SU-DHL-6 (cell line): Measurements from ENCODE around the gene NTRK1.

ENCODE experiments used
- H2AFZ ChIP-seq: fragments of 200-600 bp; sonication (generic); 2 replicates; pipeline ENCODE4 v1.6.1; 2014; ENCODE audit warnings: low read depth, mild to moderate bottlenecking, moderate library complexity, mixed read lengths, antibody characterized with exemption, low read length; ENCODE audit not compliant: severe bottlenecking
- H3F3A ChIP-seq: fragments of 200-600 bp; shearing (Covaris generic); 2 replicates; pipeline ENCODE4 v1.6.0; 2016; ENCODE audit warnings: antibody characterized with exemption, mild to moderate bottlenecking; ENCODE audit not compliant: insufficient read depth
- H3K27ac ChIP-seq: fragments of 200-600 bp; sonication (generic); 2 replicates; pipeline ENCODE4 v1.5.1; 2016; ENCODE audit warnings: low read depth, mild to moderate bottlenecking, low read length, moderate library complexity, mixed read lengths
- H3K27me3 ChIP-seq: fragments of 200-600 bp; sonication (generic), shearing (Covaris generic); 2 replicates; pipeline ENCODE4 v1.6.0; 2014; ENCODE audit warnings: mild to moderate bottlenecking, low read length
- H3K36me3 ChIP-seq: fragments of 200-600 bp; sonication (generic); 2 replicates; pipeline ENCODE4 v1.6.1; 2014; ENCODE audit warnings: mild to moderate bottlenecking, low read length, mixed read lengths
- H3K4me2 ChIP-seq: fragments of 300-600, 200-600 bp; shearing (Covaris generic), sonication (generic); 2 replicates; pipeline ENCODE4 v1.6.0; 2014; ENCODE audit warnings: low read length, low read depth, mild to moderate bottlenecking; ENCODE audit not compliant: poor library complexity, severe bottlenecking
- H3K4me3 ChIP-seq: fragments of 200-600 bp; sonication (generic); 2 replicates; pipeline ENCODE4 v1.5.1; 2014; ENCODE audit warnings: antibody characterized with exemption, low read length, mild to moderate bottlenecking, mixed read lengths; ENCODE audit not compliant: insufficient read depth, poor library complexity, severe bottlenecking
- H3K79me2 ChIP-seq: fragments of 200-600 bp; sonication (generic); 2 replicates; pipeline ENCODE4 v1.6.1; 2014; ENCODE audit warnings: mild to moderate bottlenecking, low read length, moderate library complexity; ENCODE audit not compliant: insufficient read depth
- H3K9ac ChIP-seq: fragments of 200-600 bp; sonication (generic); 2 replicates; pipeline ENCODE4 v1.7.0; 2014; ENCODE audit warnings: mild to moderate bottlenecking, low read length
- H3K9me2 ChIP-seq: fragments of 200-600 bp; sonication (generic); replicated peaks from 2 replicates; pipeline ENCODE4 v1.6.1; 2014; ENCODE audit warnings: low read length; ENCODE audit not compliant: insufficient read depth
- H3K9me3 ChIP-seq: fragments of 200-600 bp; sonication (generic); 2 replicates; pipeline ENCODE4 v1.6.1; 2014; ENCODE audit warnings: low read length, mixed read lengths; ENCODE audit not compliant: insufficient read depth
- H4K20me1 ChIP-seq: fragments of 200-600 bp; sonication (generic); 2 replicates; pipeline ENCODE4 v1.6.1; 2014; ENCODE audit warnings: low read depth, mild to moderate bottlenecking, antibody characterized with exemption, low read length, moderate library complexity, mixed read lengths
- EZH2phosphoT487 ChIP-seq: fragments of 200-600 bp; sonication (generic), shearing (Covaris generic); conservative IDR thresholded peaks from 2 replicates; pipeline ENCODE4 v1.6.1; 2018; ENCODE audit warnings: mild to moderate bottlenecking, antibody characterized with exemption, low read length, moderate library complexity, mixed read lengths
- TF ChIP-seq, protein P1 (sequence below): fragments of 200-600 bp; sonication (generic); IDR thresholded peaks from one replicate; pipeline ENCODE4 v1.5.1; 2017; ENCODE audit warnings: antibody characterized with exemption, mild to moderate bottlenecking, low read length, moderate library complexity; ENCODE audit not compliant: insufficient read depth, poor library complexity, severe bottlenecking

NTRK1 gene

DNA sequence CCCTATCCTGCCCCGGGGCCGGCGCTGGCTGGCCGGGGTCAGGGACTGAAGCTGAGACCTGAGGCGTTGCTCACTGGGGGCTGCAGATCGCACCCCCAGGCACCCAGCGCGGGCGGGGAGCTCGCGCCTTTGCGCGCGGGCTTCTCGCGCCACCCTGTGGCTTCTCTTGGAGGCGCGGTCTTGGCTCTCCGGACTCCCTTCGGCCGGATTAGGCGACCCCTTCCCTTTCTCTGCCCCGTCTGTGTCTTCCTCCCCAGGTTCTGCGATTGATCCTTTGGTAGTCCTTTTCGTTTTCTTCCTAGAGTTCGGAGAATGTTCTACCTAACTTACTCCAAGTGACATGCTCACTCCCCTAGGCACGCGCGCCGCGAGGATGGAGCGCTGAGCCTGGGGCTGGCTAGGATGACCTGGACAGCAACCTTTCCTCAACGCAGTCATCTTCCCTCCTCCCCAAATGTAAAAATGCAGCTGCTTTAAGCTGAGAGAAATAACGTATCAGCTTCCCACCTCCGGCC lies 495 bp upstream of the NTRK1 start:
- Histone ChIP-seq H3K27me3 (no peaks in the 10 kb centered on the region), H3K4me3 (peak overlapping the region; percentile 48), H3K36me3 (no peaks in the 10 kb centered on the region), H2AFZ (peak overlapping the region; percentile 66), H3K9me2 (no peaks in the 10 kb centered on the region), H4K20me1 (no peaks in the 10 kb centered on the region), H3K79me2 (no peaks in the 10 kb centered on the region), H3F3A (no peaks in the 10 kb centered on the region), H3K27ac (no peak overlapping the region), H3K9ac (peak overlapping the region; percentile 21; the same call in 1 of the 2 replicates), H3K4me2 (peak overlapping the region; percentile 57), H3K9me3 (no peaks in the 10 kb centered on the region)
- TF ChIP-seq, protein P1, sequence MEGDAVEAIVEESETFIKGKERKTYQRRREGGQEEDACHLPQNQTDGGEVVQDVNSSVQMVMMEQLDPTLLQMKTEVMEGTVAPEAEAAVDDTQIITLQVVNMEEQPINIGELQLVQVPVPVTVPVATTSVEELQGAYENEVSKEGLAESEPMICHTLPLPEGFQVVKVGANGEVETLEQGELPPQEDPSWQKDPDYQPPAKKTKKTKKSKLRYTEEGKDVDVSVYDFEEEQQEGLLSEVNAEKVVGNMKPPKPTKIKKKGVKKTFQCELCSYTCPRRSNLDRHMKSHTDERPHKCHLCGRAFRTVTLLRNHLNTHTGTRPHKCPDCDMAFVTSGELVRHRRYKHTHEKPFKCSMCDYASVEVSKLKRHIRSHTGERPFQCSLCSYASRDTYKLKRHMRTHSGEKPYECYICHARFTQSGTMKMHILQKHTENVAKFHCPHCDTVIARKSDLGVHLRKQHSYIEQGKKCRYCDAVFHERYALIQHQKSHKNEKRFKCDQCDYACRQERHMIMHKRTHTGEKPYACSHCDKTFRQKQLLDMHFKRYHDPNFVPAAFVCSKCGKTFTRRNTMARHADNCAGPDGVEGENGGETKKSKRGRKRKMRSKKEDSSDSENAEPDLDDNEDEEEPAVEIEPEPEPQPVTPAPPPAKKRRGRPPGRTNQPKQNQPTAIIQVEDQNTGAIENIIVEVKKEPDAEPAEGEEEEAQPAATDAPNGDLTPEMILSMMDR, result peak; percentile 30
- TF ChIP-seq EZH2phosphoT487, result no peak

- H3K4me3 ChIP-seq, result no peak overlapping the region
- no peak overlapping the region for H3K4me2 ChIP-seq
- no peaks in the 10 kb centered on the region for H4K20me1 ChIP-seq
- no peaks in the 10 kb centered on the region for H3K9me2 ChIP-seq
- H3K9ac ChIP-seq, result no peak overlapping the region
- no peak for TF ChIP-seq EZH2phosphoT487
- TF ChIP-seq, protein P1, result no peak
- no peaks in the 10 kb centered on the region for H3K79me2 ChIP-seq
- no peak overlapping the region for H3K27ac ChIP-seq
- no peaks in the 10 kb centered on the region for H3K9me3 ChIP-seq
- H3K27me3 ChIP-seq, result no peaks in the 10 kb centered on the region
- H2AFZ ChIP-seq, result no peak overlapping the region
- H3F3A ChIP-seq, result no peaks in the 10 kb centered on the region
- H3K36me3 ChIP-seq, result no peaks in the 10 kb centered on the region
These were observed 1.9 kb downstream of the NTRK1 start for GRCh38 chr1:156862584-156862983.

GRCh38 chr1:156862997-156863599 lies 2.4 kb downstream of the NTRK1 start:
- Histone ChIP-seq H3K36me3 (no peaks in the 10 kb centered on the region), H4K20me1 (no peaks in the 10 kb centered on the region), H3K4me3 (no peak overlapping the region), H3K9me2 (no peaks in the 10 kb centered on the region), H3K79me2 (no peaks in the 10 kb centered on the region), H2AFZ (no peak overlapping the region), H3K4me2 (no peak overlapping the region), H3K27ac (no peak overlapping the region), H3K27me3 (no peaks in the 10 kb centered on the region), H3K9ac (no peak overlapping the region), H3F3A (no peaks in the 10 kb centered on the region), H3K9me3 (no peaks in the 10 kb centered on the region)
- TF ChIP-seq, protein P1, result no peak
- no peak for TF ChIP-seq EZH2phosphoT487
